Upper lobe of right lung (tissue), 1 donor: Measurements from ENCODE around the gene TMEM238. TPM values are rescaled to one million over a fixed set of nuclear protein-coding genes. Genes with fewer than 3 reads are reported as not detected.
A peak's percentile ranks its signal among the peaks of the same experiment; 100 is the strongest.

Experiments
- ATAC-seq: fragments of 200-7000 bp; cut with Tn5 transposase; one replicate; pipeline ENCODE4 v1.9.1; 2020; ENCODE audit warnings: mild to moderate bottlenecking, moderate library complexity
- DNase-seq: peaks from one replicate; pipeline ENCODE4 v3.0.0-alpha.2; 2020
- H3K27ac ChIP-seq: fragments of 200-600 bp; one replicate; pipeline ENCODE4 v1.8.0; 2022
- H3K27me3 ChIP-seq: fragments of 200-600 bp; one replicate; pipeline ENCODE4 v1.8.0; 2022; ENCODE audit warnings: mild to moderate bottlenecking
- H3K36me3 ChIP-seq: fragments of 200-600 bp; one replicate; pipeline ENCODE4 v1.8.0; 2022
- H3K4me1 ChIP-seq: fragments of 200-600 bp; one replicate; pipeline ENCODE4 v1.8.0; 2022
- H3K4me3 ChIP-seq: fragments of 200-600 bp; one replicate; pipeline ENCODE4 v1.8.0; 2022; ENCODE audit warnings: mild to moderate bottlenecking
- H3K9me3 ChIP-seq: fragments of 200-600 bp; one replicate; pipeline ENCODE4 v1.8.0; 2022
- CTCF ChIP-seq: fragments of 200-600 bp; IDR thresholded peaks from one replicate; pipeline ENCODE4 v1.8.0; 2022; ENCODE audit warnings: antibody characterized with exemption
- intact Hi-C: fragments of 100-400 bp; cut with DNase I; formaldehyde crosslinking; loops from one replicate; pipeline ENCODE4 v1.11.0; 2022
- long read RNA-seq: library from polyadenylated mRNA; unstranded; transcript quantifications from one replicate; pipeline ENCODE4 v2.0.0, GENCODE V29; 2021
- total RNA-seq: library from RNA; stranded (reverse); fragmentation: NEBNext Ultra II Directional; extraction: Animal tissue kit (Norgen Biotek cat#: 25700); gene quantifications from one replicate; pipeline ENCODE4 v1.2.1, GENCODE V29; 2021
- donor health status: DM: no; HTN: yes; CAD: no; lungs with severe emphysema.

The TMEM238 gene
- 19.8 TPM for total RNA-seq
- long read RNA-seq, transcript TMEM238-201 (2 exons, 1,000 nt) = major isoform, 39 of 39 reads
- long read RNA-seq, partial matches to known transcripts = 0 of 39 reads
- long read RNA-seq, other reads (novel, unspliced or antisense) = 0 of 39 reads

- no peak for TF ChIP-seq CTCF
- peaks cover 38% of the 10 kb centered on the region for H3K4me1 ChIP-seq
- DNase-seq (peak; percentile 90), ATAC-seq (peak; percentile 53)
- peak within 1 kb of the TSS; percentile 93 for H3K27ac ChIP-seq
- no peaks in the 10 kb centered on the region for H3K9me3 ChIP-seq
- intact Hi-C loops = no loop called here
- peak within 1 kb of the TSS; percentile 96 for H3K4me3 ChIP-seq
- no peaks in the 10 kb centered on the region for H3K27me3 ChIP-seq
- H3K36me3 ChIP-seq = peaks cover 24% of the 10 kb centered on the region
Measured at GRCh38 chr19:55384131-55384919, at the start of gene TMEM238. Gene TMEM238, minus strand, starts transcription at chr19:55384292. Its CDS starts 33 bp downstream, at chr19:55384259.

- TF ChIP-seq CTCF = no peak
- Histone ChIP-seq H3K27ac (no peak overlapping the region), H3K4me3 (no peak overlapping the region), H3K36me3 (no peaks in the 10 kb centered on the region), H3K9me3 (no peaks in the 10 kb centered on the region), H3K27me3 (peaks cover 52% of the 10 kb centered on the region), H3K4me1 (no peaks in the 10 kb centered on the region)
- ATAC-seq (no peak), DNase-seq (no peak)
- intact Hi-C loops = no loop called here
Measured at GRCh38 chr19:55433292-55433691, 49.2 kb upstream of the TMEM238 start.

- Histone ChIP-seq H3K4me3 (no peak overlapping the region), H3K9me3 (no peaks in the 10 kb centered on the region), H3K4me1 (no peaks in the 10 kb centered on the region), H3K27me3 (peaks cover 57% of the 10 kb centered on the region), H3K36me3 (no peaks in the 10 kb centered on the region), H3K27ac (no peak overlapping the region)
- ATAC-seq (no peak), DNase-seq (no peak)
- intact Hi-C loops = no loop called here
- TF ChIP-seq CTCF = no peak
Measured at GRCh38 chr19:55432241-55432959, 48.3 kb upstream of the TMEM238 start.

- Histone ChIP-seq H3K9me3 (no peaks in the 10 kb centered on the region), H3K4me1 (no peaks in the 10 kb centered on the region), H3K27ac (no peak overlapping the region), H3K27me3 (peaks cover 57% of the 10 kb centered on the region), H3K4me3 (no peak overlapping the region), H3K36me3 (no peaks in the 10 kb centered on the region)
- ATAC-seq = no peak
- intact Hi-C loops = no loop called here
- TF ChIP-seq CTCF = no peak
- no peak for DNase-seq
Measured at GRCh38 chr19:55431183-55431582, 47.1 kb upstream of the TMEM238 start.

- Histone ChIP-seq H3K36me3 (no peaks in the 10 kb centered on the region), H3K4me1 (no peaks in the 10 kb centered on the region), H3K27ac (no peak overlapping the region), H3K4me3 (no peak overlapping the region), H3K9me3 (no peaks in the 10 kb centered on the region), H3K27me3 (peaks cover 34% of the 10 kb centered on the region)
- ATAC-seq (no peak), DNase-seq (no peak)
- TF ChIP-seq CTCF = no peak
- intact Hi-C loops = no loop called here
Measured at GRCh38 chr19:55426042-55426441, 42.0 kb upstream of the TMEM238 start.
